Activated CD8-positive, alpha-beta memory T cell treated with anti-CD3 and anti-CD28 coated beads for 48 hours (primary cell): ENCODE measurements around the gene ARHGAP6.
"Not testable (repeated sequence)": the region's sequence is repeated elsewhere in the genome, so short reads cannot be mapped to it uniquely, and the experiment has no call there.

ENCODE experiments used
- DNase-seq, 3 experiments: peaks; one replicate each; pipeline ENCODE4 v3.0.0-alpha.2; 2020; ENCODE audit warnings: low read depth in 2 of 3, low spot score in 2 of 3

Gene ARHGAP6

DNA sequence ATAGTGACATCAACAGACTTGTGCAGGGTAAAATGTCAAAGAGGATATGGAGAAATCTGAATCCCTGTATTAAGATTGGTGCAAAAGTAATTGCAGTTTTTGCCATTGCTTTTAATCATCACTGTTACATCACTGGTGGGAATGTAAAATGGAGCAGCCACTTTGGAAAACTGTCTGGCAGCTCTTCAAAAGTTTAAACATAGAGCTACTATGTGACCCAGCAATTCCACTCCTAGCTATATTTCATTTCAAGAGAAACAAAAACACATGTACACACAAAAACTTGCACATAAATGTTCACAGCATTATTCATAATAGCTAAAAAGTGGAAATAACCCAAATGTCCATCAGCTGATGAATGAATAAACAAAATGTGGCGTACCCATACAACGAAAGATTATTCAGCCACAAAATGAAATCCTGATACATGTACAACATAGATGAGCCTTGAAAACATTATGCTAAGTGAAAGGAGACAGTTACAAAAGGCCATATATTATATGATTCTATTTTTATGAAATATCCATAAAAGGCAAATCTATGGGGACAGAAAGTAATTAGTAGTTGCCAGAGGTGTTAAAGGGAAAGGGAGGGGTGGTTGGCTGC lies 266.1 kb downstream of the ARHGAP6 start:
- DNase-seq, result no peak

DNA sequence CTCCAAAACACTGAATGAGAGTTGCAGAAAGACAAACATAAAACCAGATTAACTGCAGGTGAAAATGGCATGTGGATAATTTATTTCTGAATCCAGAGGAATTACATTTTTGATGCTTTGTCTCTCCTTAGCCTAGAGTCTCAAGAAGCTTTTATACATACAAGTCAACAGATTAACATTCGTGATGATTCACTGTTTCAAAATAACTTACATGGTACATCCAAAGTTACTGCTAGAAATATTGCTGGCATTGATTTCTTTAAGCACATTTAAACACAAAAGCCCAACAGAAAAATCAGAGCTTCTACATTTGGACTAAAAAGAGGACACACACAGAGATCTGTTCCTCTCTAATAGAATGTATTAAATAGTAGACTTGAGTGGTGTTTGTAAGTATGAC lies 266.9 kb downstream of the ARHGAP6 start:
- DNase-seq, result no peak

GRCh38 chrX:11398139-11398538 lies 267.6 kb downstream of the ARHGAP6 start:
- no peak for DNase-seq

GRCh38 chrX:11397680-11398079 lies 268.0 kb downstream of the ARHGAP6 start:
- no peak for DNase-seq

DNA sequence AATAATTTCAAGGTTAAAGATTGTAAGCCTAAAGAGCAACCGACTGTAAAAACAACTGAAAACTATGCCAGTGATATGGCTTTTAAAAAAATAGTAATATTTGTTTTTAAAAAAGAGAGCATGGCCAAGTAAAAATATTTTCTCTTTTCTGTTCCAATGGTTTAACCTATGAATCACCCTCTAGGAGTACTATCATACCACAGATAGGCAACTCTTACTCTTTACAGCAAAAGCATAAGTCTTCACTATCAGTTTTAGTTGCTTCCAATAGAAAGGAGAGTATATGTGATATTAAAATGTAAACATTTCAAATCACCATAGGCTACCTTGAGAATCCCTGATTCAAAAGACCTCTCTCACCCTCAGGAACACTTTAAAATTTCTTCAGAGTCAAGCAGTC lies 269.9 kb downstream of the ARHGAP6 start:
- no peak for DNase-seq

DNA sequence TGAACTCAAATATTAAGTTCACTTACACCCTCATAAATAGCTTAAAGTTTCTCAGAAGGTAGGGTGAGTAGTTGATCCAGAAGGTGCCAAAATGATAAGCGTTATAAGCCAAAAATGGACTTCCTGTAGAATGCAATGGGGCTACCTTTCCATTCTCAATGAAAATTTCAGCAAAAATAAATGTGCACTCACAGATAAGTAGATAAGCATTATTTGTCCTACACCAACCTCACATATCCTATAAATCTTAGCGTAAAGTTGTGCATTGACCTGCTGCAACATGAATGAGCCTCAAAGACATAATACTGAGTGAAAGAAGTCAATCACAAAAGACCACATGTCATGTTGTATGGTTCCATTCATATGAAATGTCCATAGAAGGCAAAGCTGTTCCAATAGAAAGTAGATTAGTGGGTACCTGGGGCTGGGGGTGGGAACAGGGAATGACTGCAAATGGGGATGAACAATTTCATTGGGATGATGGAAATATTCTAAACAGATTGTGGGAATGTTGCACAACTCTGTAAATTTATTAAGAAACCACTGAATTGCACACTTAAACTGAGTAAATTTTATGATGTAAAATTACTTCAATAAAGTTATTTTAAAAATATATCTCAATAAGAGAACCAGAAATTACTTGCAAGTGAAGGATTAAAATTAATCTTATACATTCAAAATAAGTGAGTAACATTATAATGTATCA lies 271.6 kb downstream of the ARHGAP6 start:
- DNase-seq, result no peak

GRCh38 chrX:11386812-11387211 lies 278.9 kb downstream of the ARHGAP6 start:
- no peak for DNase-seq

- DNase-seq, result no peak
These were observed 279.7 kb downstream of the ARHGAP6 start for GRCh38 chrX:11386001-11386523.

GRCh38 chrX:11382930-11383329 lies 282.8 kb downstream of the ARHGAP6 start:
- no peak for DNase-seq

GRCh38 chrX:11381464-11381863 lies 284.3 kb downstream of the ARHGAP6 start:
- DNase-seq, result no peak

GRCh38 chrX:11380187-11380844 lies 285.4 kb downstream of the ARHGAP6 start:
- DNase-seq, result no peak

- no peak for DNase-seq
These were observed 289.6 kb downstream of the ARHGAP6 start for GRCh38 chrX:11376163-11376562.

DNA sequence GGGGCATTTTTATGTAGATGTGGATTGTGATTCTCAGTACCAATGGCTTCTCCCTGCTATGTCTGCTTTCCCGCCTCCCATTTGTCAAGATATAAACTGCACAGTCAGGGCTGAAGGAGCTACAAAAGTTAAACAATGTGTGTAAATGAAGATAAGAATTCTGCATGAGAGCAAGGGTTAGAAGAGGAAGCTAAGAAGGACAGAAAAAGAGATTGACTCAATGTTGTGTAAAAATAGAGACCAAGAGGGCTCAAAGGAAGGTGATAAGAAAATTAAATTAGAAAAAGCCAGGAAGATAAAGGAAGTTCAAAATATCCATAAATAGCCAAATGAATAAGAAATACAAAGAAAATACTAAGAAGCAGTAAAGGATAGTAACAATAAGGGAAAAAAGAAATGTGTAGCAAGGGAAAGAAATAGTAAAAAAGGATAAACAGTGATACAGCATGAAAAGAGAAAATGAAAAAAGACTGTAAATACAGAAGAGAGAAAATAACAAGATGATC lies 290.1 kb downstream of the ARHGAP6 start:
- DNase-seq, result no peak

GRCh38 chrX:11374570-11374969 lies 291.1 kb downstream of the ARHGAP6 start:
- no peak for DNase-seq

DNA sequence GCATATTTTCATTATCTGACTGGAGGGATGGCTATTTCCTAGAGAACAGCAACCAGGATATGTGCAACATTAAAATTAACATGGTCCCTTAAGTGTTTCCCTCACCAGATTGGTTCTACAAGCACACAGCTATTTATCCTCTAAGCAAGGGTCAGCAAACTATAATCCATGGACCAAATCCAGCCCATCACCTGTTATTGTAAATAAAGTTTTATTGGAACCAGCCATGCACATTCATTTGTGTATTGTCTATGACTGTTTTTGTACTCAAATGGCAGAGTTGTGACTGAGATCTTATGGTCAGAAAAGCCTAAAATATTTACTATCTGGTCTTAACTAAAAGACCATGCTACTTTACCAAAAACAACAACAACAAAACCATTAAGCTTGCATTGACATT lies 294.6 kb downstream of the ARHGAP6 start:
- no peak for DNase-seq

GRCh38 chrX:11367609-11368430 lies 297.9 kb downstream of the ARHGAP6 start:
- DNase-seq, result no peak

DNA sequence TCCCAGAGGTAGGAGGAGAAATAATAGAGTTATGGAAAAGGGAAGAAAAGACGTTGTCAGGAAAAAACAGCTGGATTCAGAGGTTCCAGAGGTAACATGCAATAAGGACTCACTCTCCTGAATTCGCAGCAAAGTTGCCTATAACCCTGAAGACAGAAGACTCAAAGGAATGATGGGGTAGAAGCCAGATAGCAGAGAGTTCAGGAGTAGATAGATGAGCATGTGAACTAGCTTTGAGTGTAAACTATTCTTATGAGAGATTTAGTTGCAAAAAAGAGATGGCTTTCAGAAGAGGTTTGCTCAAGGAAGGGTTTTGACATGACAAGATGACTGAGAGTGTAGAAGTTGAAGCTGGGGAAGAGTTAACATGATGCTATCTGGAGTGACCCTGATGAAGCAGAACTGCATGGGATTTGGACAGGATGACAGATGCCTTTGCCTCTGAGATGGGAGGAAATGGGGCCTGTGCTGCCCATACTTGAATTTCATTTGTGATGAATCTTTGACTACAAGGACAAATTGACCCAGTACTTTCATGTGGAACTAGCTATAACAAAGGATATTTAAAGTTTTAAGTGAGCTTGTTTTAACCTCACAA lies 298.6 kb downstream of the ARHGAP6 start:
- no peak for DNase-seq

DNA sequence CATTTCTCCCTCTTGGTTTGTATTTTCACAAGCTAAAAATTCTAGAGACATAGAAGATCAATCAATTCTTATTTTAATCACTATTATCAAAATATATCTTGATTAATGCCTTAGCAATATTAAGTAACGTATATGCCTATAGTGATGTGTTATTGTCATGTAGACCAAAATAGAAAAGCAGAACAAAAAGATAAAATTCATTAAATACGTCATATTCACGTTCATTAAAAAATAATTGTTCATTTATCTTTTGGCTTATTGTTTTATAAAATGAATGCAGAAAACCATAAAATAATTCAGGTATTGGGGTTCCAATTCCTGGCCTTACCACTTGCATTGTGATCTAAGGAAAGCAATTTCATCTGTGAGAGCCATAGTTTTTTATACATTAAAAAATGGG lies 300.3 kb downstream of the ARHGAP6 start:
- no peak for DNase-seq

DNA sequence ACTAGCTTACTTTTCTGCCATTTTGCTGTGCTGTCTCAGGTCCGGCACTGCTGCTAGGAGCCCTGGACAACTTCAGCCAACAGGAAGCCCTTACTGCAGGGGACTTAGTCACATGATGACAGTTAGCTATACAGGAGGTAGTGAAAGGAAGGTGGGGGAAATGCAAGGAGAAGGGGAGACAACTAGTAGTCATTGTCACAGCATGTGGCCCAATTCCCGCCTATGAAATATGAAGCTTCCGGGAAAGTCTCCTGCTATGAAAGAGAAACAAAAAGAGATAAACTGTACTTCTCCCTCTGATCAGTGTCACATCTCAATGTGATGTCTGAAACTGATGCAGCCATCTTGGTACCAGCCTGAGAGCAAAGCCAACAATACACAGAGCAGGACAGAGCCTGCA lies 300.9 kb downstream of the ARHGAP6 start:
- no peak for DNase-seq

- DNase-seq, result not testable (repeated sequence)
These were observed 301.9 kb downstream of the ARHGAP6 start for GRCh38 chrX:11363825-11364224.

DNA sequence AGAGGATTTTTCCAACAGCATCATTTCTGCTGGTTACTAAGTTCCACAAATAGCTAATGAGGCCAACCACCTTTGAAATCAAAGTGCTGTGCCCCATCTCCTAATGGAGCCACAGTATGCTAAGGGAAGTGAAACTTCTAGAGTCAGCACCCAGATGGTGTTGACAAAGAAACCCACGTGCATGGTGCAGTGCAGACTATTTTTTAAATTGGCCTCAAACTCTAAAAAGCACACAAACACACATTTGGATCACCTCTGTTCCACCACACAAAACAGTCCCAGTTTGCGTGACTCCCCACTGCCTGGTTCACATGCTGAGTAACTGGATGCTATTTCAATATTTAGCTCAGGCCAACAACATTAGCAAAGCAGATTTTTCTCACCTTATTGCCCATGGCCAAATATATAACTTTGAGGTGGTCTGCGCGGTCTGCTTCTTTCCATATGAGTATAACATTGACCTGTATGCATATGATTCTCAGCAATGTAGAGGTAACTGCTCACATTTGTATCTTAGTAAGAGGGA lies 302.6 kb downstream of the ARHGAP6 start:
- no peak for DNase-seq
